WTC11 (cell line): ENCODE results near the gene HDAC3.

Experiments
- ATF1 ChIP-seq: sonication (generic); formaldehyde crosslinking; IDR thresholded peaks from 2 replicates; pipeline ENCODE4 v1.8.1; 2023; ENCODE audit warnings: mild to moderate bottlenecking, moderate library complexity, missing genetic modification reagents
- JUN ChIP-seq: sonication (generic); formaldehyde crosslinking; IDR thresholded peaks from 2 replicates; pipeline ENCODE4 v1.8.0; 2023; ENCODE audit warnings: mild to moderate bottlenecking, missing genetic modification reagents
- TCF7 ChIP-seq: sonication (generic); formaldehyde crosslinking; IDR thresholded peaks from 2 replicates; pipeline ENCODE4 v1.8.0; 2022; ENCODE audit warnings: mild to moderate bottlenecking, low read depth, missing genetic modification reagents, moderate library complexity
- ZNF138 ChIP-seq: sonication (generic); formaldehyde crosslinking; conservative IDR thresholded peaks from 2 replicates; pipeline ENCODE4 v1.8.1; 2022; ENCODE audit warnings: mild to moderate bottlenecking, moderate library complexity, missing genetic modification reagents
- ZNF263 ChIP-seq: sonication (generic); formaldehyde crosslinking; IDR thresholded peaks from 2 replicates; pipeline ENCODE4 v1.8.1; 2022; ENCODE audit warnings: low read depth, mild to moderate bottlenecking, moderate library complexity, missing genetic modification reagents
- TF ChIP-seq, protein P1 (sequence below): fragments of 200-600 bp; IDR thresholded peaks from 2 replicates; pipeline ENCODE4 v1.8.0; 2022; ENCODE audit warnings: antibody characterized with exemption
- TF ChIP-seq, protein P2 (sequence below): sonication (generic); formaldehyde crosslinking; IDR thresholded peaks from 2 replicates; pipeline ENCODE4 v1.8.0; 2022; ENCODE audit warnings: mild to moderate bottlenecking, missing genetic modification reagents
- TF ChIP-seq, protein P3 (sequence below): sonication (generic); formaldehyde crosslinking; IDR thresholded peaks from 2 replicates; pipeline ENCODE4 v1.8.1; 2022; ENCODE audit warnings: low read depth, missing genetic modification reagents, borderline replicate concordance
- TF ChIP-seq, protein P4 (sequence below): sonication (generic); formaldehyde crosslinking; conservative IDR thresholded peaks from 2 replicates; pipeline ENCODE4 v1.8.1; 2022; ENCODE audit warnings: mild to moderate bottlenecking, missing genetic modification reagents
- TF ChIP-seq, protein P5 (sequence below): sonication (generic); formaldehyde crosslinking; IDR thresholded peaks from 2 replicates; pipeline ENCODE4 v1.8.1; 2022; ENCODE audit warnings: missing genetic modification reagents, borderline replicate concordance
- TF ChIP-seq, protein P6 (sequence below): sonication (generic); formaldehyde crosslinking; IDR thresholded peaks from 2 replicates; pipeline ENCODE4 v1.8.0; 2022; ENCODE audit warnings: mild to moderate bottlenecking, missing genetic modification reagents
- TF ChIP-seq, protein P7 (sequence below): sonication (generic); formaldehyde crosslinking; IDR thresholded peaks from 2 replicates; pipeline ENCODE4 v1.8.0; 2022; ENCODE audit warnings: mild to moderate bottlenecking, missing genetic modification reagents
- TF ChIP-seq, protein P8 (sequence below): sonication (generic); formaldehyde crosslinking; IDR thresholded peaks from 2 replicates; pipeline ENCODE4 v1.8.1; 2023; ENCODE audit warnings: mild to moderate bottlenecking, missing genetic modification reagents, moderate library complexity

DNA sequence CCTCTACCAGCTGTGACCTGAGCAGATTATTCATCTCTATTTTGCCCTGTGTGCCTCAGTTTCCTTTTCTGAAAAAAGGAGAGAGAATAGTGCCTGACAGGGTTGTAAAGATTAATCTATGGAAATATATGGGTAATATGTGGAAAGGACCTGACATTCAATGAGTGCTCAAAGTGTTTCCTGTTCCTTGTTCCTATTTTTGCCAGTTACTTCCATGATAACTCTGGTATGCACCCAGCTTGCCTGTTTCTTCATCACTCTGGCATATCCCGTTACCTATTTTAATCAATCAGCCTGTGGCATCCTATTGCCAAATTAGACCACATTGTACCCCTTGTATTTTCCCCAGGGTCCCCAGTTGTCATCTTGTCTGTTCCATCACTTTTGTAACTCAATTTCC lies 48.9 kb upstream of the HDAC3 start:
- TF ChIP-seq, protein P1, sequence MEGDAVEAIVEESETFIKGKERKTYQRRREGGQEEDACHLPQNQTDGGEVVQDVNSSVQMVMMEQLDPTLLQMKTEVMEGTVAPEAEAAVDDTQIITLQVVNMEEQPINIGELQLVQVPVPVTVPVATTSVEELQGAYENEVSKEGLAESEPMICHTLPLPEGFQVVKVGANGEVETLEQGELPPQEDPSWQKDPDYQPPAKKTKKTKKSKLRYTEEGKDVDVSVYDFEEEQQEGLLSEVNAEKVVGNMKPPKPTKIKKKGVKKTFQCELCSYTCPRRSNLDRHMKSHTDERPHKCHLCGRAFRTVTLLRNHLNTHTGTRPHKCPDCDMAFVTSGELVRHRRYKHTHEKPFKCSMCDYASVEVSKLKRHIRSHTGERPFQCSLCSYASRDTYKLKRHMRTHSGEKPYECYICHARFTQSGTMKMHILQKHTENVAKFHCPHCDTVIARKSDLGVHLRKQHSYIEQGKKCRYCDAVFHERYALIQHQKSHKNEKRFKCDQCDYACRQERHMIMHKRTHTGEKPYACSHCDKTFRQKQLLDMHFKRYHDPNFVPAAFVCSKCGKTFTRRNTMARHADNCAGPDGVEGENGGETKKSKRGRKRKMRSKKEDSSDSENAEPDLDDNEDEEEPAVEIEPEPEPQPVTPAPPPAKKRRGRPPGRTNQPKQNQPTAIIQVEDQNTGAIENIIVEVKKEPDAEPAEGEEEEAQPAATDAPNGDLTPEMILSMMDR = no peak
- TF ChIP-seq TCF7 (CRISPR knock-in tag) (no peak), ZNF138 (CRISPR knock-in tag) (no peak), ZNF263 (no peak), ATF1 (CRISPR knock-in tag) (no peak), JUN (CRISPR knock-in tag) (no peak)
- TF ChIP-seq, protein P2, sequence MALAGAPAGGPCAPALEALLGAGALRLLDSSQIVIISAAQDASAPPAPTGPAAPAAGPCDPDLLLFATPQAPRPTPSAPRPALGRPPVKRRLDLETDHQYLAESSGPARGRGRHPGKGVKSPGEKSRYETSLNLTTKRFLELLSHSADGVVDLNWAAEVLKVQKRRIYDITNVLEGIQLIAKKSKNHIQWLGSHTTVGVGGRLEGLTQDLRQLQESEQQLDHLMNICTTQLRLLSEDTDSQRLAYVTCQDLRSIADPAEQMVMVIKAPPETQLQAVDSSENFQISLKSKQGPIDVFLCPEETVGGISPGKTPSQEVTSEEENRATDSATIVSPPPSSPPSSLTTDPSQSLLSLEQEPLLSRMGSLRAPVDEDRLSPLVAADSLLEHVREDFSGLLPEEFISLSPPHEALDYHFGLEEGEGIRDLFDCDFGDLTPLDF (CRISPR knock-in tag) = no peak
- TF ChIP-seq, protein P3, sequence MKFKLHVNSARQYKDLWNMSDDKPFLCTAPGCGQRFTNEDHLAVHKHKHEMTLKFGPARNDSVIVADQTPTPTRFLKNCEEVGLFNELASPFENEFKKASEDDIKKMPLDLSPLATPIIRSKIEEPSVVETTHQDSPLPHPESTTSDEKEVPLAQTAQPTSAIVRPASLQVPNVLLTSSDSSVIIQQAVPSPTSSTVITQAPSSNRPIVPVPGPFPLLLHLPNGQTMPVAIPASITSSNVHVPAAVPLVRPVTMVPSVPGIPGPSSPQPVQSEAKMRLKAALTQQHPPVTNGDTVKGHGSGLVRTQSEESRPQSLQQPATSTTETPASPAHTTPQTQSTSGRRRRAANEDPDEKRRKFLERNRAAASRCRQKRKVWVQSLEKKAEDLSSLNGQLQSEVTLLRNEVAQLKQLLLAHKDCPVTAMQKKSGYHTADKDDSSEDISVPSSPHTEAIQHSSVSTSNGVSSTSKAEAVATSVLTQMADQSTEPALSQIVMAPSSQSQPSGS = no peak
- TF ChIP-seq, protein P4, sequence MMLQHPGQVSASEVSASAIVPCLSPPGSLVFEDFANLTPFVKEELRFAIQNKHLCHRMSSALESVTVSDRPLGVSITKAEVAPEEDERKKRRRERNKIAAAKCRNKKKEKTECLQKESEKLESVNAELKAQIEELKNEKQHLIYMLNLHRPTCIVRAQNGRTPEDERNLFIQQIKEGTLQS = no peak
- TF ChIP-seq, protein P5, sequence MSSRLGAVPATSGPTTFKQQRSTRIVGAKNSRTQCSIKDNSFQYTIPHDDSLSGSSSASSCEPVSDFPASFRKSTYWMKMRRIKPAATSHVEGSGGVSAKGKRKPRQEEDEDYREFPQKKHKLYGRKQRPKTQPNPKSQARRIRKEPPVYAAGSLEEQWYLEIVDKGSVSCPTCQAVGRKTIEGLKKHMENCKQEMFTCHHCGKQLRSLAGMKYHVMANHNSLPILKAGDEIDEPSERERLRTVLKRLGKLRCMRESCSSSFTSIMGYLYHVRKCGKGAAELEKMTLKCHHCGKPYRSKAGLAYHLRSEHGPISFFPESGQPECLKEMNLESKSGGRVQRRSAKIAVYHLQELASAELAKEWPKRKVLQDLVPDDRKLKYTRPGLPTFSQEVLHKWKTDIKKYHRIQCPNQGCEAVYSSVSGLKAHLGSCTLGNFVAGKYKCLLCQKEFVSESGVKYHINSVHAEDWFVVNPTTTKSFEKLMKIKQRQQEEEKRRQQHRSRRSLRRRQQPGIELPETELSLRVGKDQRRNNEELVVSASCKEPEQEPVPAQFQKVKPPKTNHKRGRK (CRISPR knock-in tag) = no peak
- TF ChIP-seq, protein P6, sequence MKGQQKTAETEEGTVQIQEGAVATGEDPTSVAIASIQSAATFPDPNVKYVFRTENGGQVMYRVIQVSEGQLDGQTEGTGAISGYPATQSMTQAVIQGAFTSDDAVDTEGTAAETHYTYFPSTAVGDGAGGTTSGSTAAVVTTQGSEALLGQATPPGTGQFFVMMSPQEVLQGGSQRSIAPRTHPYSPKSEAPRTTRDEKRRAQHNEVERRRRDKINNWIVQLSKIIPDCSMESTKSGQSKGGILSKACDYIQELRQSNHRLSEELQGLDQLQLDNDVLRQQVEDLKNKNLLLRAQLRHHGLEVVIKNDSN (CRISPR knock-in tag) = no peak
- TF ChIP-seq, protein P7, sequence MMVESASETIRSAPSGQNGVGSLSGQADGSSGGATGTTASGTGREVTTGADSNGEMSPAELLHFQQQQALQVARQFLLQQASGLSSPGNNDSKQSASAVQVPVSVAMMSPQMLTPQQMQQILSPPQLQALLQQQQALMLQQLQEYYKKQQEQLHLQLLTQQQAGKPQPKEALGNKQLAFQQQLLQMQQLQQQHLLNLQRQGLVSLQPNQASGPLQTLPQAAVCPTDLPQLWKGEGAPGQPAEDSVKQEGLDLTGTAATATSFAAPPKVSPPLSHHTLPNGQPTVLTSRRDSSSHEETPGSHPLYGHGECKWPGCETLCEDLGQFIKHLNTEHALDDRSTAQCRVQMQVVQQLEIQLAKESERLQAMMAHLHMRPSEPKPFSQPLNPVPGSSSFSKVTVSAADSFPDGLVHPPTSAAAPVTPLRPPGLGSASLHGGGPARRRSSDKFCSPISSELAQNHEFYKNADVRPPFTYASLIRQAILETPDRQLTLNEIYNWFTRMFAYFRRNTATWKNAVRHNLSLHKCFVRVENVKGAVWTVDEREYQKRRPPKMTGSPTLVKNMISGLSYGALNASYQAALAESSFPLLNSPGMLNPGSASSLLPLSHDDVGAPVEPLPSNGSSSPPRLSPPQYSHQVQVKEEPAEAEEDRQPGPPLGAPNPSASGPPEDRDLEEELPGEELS (CRISPR knock-in tag) = no peak
- TF ChIP-seq, protein P8, sequence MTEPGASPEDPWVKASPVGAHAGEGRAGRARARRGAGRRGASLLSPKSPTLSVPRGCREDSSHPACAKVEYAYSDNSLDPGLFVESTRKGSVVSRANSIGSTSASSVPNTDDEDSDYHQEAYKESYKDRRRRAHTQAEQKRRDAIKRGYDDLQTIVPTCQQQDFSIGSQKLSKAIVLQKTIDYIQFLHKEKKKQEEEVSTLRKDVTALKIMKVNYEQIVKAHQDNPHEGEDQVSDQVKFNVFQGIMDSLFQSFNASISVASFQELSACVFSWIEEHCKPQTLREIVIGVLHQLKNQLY = no peak
